RPMI7951 (cell line): ENCODE measurements around the gene SRSF7. TPM values are rescaled to one million over a fixed set of nuclear protein-coding genes. Genes with fewer than 3 reads are reported as not detected.
"Not testable (repeated sequence)": the region's sequence is repeated elsewhere in the genome, so short reads cannot be mapped to it uniquely, and the experiment has no call there.

Experiments
- DNase-seq: peaks from one replicate; pipeline ENCODE4 v3.0.0-alpha.2; 2012; ENCODE audit warnings: low read depth
- total RNA-seq: library from RNA; depleted of rRNA; stranded (reverse); fragments of >200 nt; shearing (Covaris generic); gene quantifications from 2 replicates; pipeline ENCODE4 v1.2.3, GENCODE V29; 2014; rRNA removed

The SRSF7 gene
- 219 and 249 TPM in 2 replicates for total RNA-seq

DNA sequence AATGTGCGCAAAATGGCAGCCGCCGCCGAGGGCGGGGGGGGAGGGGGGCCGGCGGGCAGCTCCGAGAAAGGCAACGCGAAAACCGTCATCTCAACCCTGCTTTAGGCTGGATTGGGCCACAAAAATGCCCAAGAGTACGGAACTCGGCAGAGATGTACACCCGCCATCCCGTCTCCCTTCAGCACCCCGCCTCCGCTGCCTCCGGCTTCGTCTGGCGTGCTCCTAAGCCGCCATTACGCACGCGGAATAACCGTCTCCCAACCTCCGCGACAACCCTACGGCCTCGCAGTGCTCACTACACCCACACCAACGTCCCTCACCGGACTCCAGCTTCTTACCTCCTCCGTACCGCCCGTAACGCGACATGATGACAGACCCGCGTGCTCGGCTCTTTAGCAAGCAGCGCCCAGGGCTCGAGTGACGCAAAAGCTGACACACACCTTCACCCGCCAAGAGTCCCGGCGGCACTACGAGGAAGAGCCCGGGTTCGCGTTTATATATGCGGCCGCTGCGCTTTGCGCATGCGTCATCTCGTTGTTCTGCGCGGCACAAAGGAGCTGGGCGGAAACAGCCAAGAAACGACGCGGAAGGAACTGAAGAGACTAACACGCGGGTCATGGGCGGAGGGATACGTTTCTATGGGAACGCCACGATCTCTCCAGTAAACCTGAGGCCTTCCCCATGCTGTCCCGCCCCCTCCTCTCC, at the start of gene SRSF7:
TSS of gene SRSF7 (minus strand) at position 471 of the 705 bp plus-strand sequence. CDS start at position 366, 105 bp downstream.
- DNase-seq, result peak; percentile 100

DNA sequence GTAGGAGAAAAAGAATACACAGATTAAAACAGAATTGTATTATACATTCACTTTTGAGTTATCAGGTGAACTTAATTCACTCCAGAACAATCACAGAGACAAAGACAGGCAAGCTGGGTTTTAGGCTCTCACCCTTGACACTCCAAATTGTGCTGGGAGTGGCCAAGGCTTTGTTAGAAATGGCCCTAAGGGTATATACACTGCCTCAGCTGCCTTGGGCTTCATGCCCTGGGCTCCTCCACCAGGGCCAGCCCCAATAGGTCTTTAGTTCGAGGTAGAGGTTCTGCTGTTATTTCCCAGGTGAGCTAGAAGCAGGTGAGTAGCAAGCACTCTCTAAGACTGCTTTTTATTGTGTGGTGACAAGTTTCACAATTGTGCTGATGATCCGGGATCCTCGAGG, 46.8 kb upstream of the SRSF7 start:
- DNase-seq, result no peak

DNA sequence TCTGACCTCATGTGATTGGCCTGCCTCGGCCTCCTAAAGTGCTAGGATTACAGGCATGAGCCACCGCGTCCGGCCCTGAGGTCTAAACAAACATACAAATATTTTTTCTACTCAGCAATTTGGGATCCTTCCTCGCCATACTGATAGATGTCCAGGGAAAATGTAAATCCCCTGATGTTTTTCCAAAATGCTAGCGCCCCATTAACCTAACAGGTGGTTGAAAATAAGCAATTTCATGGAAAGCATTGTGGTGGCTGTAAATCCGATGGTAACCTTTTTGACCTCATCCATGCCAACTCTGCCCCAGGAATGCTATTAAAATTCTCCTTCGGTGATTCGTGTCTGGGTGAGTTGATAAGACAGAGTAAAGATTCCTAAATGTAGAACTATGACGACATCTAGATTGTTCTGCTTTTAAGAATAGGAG, 46.1 kb upstream of the SRSF7 start:
- peak; percentile 20 for DNase-seq

DNA sequence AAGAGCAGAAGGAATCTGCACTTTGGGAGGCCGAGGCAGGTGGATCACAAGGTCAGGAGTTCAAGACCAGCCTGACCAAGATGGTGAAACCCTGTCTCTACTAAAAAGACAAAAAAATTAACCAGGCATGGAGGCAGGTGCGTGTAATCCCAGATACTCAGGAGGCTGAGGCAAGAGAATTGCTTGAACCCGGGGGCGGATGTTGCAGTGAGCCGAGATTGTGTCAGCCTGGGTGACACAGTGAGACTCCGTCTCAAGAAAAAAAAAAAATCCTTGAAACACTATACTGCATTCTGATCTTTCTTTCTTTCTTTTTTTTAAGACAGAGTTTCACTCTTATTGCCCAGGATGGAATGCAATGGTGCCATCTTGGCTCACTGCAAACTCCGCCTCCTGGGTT, 43.9 kb upstream of the SRSF7 start:
- DNase-seq, result not testable (repeated sequence)

DNA sequence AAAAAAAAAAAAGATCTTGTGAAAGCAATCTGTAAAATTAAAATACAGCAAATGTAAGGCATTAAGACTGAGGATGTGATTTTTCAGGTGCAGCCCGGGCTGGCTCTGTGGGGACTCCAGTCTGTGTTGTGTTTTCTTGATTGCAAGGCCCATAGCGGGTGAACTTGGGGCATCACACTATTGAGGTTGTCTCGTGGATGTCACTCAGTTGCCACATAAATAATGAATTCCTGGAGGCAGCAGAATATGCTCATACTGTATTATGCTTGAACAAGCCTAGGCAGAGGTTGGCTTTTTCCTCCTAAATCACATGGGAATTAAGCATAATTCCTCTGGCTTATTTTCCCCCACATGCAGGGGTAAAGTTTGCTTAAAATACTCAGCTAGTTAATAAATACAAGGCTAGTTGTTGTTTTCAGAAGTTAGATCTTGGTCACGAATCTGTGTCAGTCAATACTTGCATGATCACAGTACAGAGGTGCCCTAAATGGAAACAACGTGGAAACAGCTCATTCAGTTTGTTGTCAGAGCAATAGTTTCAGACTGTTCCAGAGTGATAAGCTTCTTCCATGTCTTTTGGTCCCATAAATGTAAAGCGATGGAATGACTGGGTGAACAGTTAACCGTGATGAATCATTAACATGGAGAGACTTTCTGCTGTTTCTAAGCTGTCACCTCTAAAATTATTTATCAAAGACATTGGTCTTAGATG, 43.2 kb upstream of the SRSF7 start:
- no peak for DNase-seq

DNA sequence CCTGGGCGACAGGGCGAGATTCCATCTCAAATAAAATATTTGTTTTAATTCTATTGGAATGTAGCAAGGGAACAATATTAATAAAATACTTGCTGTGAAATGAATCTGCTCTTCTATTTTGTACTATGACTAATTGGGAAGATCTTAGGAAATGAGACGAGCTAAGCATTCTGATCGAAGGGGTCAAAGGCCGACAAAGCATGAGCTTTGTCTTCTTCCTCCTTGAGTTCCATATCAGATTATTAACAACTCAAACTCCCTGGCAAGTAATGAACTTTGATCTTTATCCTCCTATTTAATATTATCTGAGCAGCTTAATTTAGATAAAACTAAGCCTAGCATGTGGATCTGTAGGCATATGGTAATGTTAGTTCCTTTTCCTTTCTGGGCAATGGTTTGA, 42.4 kb upstream of the SRSF7 start:
- no peak for DNase-seq

DNA sequence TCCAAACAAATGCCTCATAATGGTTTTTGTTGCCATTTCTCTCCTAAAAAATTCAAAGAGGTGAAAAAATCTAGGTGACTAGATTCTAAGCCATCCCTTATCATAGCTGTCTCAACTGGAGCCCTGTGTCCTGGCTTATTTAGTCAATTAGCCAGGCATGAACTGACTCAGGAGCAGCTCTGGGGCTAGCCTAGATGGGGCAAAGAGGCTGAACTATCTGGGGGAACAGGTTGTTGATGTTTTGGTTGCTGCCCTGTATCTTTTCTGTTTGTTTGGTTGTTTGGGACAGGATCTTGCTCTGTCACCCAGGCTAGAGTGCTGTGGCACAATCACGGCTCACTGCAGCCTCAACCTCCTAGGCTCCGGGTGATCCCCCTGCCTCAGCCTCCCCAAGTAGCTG, 41.6 kb upstream of the SRSF7 start:
- no peak for DNase-seq

DNA sequence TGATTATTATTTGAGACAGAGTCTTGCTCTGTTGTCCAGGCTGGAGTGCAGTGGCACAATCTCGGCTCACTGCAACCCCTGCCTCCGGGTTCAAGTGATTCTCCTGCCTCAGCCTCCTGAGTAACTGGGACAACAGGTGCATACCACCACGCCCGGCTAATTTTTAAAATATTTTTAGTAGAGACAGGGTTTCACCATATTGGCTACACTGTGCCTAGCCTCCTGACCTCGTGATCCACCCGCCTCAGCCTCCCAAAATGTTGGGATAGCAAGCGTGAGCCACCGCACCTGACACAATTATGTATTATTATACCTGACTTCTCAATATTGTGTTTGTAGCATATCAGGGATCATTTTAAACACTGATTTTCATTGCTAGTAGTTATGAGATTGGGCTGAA, 41.2 kb upstream of the SRSF7 start:
- not testable (repeated sequence) for DNase-seq

DNA sequence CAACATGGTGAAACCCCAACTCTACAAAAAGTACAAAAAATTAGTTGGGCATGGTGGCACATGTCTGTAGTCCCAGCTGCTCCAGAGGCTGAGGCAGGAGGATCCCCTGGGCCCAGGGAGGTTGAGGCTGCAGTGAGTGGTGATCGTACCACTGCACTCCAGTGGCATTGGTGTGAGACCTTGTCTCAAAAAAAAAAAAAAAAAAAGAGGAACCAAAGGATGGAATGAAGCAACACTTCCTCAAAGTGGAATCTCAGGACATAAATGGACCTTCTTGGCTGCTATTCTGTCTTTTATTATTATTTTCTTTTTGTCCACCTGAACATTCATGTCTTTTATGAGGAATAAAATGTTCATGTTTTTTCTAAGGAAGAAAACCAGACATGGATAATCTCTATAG, 40.6 kb upstream of the SRSF7 start:
- DNase-seq, result no peak

DNA sequence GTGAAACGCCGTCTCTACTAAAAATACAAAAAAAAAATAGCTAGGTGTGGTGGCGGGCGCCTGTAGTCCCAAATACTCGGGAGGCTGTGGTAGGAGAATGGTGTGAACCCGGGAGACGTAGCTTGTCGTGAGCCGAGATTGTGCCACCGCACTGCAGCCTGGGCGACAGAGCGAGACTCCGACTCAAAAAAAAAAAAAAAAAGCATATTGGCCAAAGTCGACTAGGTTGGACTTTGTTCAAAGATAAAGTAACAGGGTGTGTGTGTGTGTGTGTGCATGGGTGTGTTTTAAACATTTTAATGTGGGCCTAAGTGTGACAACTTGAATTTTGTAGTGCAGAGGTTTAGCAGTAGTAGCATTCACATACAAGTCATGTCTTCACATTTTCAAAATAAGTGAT, 38.5 kb upstream of the SRSF7 start:
- no peak for DNase-seq

DNA sequence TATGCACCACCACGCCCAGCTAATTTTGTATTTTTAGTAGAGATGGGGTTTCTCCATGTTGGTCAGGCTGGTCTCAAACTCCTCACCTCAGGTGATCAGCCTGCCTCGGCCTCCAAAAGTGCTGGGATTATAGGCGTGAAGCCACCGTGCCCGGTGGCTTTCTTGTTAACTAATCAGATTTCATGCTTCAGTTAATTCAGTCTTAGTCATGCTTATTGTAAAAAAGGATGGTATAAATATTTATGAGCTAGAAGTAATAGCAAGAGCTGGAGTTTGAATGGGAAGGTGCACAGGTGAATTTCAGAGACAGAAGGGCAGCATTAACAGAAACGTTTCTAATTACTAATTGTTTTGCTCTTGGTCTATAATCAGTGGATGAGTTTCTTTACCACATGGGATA, 37.1 kb upstream of the SRSF7 start:
- no peak for DNase-seq

DNA sequence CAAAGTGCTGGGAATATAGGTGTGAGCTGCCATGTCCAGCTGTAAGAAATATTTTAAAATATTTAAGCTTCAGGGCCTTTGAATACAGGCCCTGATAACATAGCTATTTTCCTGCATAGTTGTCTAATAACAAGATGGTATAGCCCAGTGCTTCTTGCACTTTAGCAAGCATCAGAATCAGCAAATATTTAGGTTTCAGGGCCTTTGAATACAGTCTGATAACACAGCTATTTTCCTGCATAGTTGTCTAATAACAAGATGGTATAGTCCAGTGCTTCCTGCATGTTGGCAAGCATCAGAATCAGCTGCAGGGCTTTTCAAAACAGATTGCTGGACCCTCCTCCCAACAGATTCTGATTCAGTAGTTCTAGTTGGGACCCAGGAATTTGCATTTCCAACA, 32.4 kb upstream of the SRSF7 start:
- DNase-seq, result no peak

DNA sequence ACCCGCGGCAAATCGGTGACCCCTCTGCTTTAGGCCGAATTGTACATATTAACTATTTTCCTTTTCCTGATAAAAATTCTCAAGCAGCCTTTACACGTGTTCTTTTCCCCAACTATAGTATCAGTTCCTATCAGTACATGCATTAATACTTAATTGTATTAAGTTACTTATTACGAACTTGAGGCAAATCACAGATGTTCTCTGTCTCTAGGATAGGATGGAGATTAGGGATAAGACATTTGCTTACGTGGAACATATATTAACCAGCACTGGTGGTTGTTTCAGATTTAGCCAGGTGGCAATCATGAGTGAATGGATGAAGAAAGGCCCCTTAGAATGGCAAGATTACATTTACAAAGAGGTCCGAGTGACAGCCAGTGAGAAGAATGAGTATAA, 27.5 kb upstream of the SRSF7 start:
- no peak for DNase-seq

DNA sequence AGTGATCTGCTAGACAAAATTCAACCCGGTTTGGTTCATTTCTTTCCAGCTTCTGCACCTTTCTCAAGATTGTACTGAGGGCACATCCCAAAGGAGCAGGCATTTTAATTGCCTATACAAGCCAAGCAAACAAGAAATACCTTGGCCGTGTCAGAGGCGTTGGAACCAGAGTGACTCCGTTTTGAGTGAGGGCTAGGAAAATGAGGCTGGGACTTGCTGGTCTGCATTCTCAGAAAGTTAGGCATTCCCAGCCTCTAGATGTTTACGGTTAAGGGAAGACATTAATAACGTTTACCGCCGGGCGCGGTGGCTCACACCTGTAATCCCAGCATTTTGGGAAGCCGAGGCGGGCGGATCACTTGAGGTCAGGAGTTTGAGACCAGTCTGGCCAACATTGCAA, 25.4 kb upstream of the SRSF7 start:
- DNase-seq, result no peak

DNA sequence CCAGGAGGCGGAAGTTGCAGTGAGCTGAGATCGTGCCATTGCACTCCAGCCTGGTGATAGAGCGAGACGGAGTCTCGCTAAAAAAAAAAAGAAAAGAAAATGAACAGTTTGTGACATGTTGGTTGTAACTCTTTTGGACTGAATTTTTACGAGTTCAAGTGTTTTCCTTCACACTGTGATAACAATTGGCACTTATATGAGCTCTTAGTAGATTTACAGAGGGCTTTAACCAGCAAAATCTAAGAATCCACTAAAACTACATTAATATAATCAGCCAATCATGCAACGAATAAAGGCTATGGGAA, 24.7 kb upstream of the SRSF7 start:
- no peak for DNase-seq

DNA sequence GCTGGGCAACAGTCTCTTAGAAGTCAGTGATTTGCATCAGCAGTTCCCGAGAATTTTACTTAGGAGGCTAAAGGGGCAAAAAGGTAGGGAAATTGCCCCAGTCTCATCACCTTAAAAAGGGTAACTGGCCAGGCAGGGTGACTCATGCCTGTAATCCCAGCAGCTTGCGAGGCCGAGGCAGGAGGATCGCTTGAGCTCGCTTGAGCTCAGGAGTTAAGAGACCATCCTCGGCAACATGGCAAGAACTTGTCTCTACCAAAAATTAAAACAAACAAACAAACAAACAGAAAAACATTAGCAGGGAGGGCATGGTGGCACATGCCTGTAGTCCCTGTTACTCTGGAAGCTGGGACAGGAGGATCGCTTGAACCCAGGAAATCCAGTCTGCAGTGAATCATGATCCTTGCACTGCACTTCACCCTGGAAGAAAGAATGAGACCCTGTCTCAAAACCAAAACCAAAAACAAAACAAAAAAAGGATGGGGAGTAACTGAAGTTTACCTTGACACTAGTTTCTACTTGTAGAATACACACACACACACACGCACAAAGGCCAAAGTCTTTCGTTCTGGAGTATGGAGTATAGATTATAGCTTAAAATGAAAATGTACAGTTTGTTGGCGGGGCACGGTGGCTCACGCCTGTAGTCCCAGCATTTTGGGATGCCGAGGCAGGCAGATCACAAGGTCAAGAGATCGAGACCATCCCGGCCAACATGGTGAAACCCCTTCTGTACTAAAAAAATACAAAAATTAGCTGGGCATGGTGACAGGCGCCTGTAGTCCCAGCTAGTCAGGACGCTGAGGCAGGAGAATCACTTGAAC, 24.1 kb upstream of the SRSF7 start:
- no peak for DNase-seq

DNA sequence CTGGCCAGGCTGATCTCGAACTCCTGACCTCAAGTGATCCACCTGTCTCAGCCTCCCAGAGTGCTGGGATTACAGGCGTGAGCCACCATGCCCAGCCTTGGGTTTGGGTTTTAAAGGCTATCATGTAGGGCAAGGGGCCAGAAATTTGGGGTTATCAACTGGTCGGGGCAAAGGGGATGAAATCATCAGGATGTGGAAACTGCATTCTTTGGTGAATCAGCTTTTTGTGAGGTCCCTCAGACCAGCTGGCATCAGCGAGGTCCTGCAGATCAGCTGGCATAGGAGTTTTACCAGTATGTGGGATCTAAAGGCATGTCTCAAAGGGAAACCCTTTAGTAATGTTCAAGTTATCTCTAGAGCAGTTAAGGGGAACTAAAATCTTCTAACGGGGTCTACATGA, 20.5 kb upstream of the SRSF7 start:
- peak; percentile 78 for DNase-seq

DNA sequence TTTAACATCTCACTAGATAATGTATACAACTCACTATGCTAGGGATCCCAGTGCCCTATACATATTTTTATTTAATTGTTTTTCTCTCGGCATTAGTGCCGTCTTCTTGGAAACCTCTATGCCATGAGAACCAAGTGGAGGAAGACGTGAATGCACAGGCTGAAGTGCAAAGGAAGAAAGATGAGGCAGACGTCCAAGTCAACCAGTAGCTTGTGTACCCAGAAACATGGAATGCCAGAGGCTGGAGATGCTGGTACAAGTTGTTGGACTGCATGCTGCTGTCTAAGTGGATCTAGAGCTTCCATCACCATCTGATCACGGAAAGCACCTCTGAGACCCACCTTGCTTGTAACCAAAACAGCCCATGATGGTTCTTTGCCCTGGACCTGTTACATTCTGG, 14.4 kb upstream of the SRSF7 start:
- no peak for DNase-seq

DNA sequence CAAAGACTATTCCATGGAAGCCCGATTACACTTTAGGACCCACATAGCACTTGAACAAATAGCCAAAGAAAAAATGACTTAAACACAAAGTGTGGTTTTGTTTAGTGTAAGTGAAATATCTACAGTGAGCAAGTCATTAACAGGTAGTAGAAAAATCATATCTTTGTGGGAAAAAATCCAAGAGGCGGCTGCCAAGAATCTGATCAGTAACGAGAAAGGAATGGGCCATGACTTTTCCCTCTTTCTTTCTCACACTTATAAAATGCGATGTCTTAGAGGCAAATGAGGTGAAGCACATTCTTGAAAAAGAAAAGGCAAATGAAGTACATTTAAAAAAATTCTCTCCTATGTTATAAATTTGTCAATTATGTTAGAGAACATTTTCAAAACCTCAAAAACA, 14.0 kb upstream of the SRSF7 start:
- DNase-seq, result no peak

DNA sequence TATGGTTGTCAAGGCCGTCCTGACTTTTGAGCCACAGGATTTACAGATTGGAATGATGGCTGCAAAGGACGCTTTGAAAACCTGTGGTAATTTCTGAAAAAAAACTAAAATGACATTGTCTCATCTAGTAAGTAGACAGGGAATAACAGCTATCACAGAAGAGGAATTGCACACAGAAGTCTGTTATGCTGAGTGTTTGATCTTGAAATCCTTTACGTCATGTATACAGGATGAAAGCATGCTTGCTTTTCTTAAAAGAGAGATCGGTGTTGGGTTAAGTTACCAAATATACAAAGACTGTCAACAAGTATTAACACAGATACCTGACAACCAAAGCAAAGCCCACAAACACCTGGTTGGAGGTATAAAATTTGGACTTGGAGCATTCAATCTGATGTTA, 12.6 kb upstream of the SRSF7 start:
- no peak for DNase-seq

DNA sequence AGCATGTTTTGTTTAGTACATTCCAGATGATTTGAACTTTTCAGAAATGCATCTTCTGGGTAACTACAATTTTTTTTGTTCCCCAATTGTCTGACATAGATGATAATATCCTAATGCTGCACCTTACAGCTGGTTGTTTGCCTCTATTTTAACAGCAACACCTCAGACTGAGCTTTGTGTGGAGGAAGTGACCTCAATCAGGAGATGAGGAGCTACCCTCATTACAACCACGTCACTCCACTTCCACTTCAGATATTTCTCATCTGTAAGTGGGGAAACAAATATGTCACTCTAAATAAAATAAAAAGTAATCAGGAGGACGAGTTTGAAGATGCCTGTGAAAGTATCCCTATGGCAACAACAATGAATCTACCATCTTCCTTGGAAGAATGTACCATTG, 12.1 kb upstream of the SRSF7 start:
- no peak for DNase-seq

DNA sequence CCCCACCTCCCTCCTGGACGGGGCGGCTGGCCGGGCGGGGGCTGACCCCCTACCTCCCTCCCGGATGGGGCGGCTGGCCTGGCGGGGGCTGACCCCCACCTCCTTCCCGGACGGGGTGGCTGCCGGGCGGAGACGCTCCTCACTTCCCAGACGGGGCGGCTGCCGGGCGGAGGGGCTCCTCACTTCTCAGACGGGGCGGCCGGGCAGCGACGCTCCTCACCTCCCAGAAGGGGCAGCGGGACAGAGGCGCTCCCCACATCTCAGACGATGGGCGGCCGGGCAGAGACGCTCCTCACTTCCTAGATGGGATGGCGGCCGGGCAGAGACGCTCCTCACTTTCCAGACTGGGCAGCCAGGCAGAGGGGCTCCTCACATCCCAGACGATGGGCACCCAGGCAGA, 4.7 kb upstream of the SRSF7 start:
- DNase-seq, result not testable (repeated sequence)

DNA sequence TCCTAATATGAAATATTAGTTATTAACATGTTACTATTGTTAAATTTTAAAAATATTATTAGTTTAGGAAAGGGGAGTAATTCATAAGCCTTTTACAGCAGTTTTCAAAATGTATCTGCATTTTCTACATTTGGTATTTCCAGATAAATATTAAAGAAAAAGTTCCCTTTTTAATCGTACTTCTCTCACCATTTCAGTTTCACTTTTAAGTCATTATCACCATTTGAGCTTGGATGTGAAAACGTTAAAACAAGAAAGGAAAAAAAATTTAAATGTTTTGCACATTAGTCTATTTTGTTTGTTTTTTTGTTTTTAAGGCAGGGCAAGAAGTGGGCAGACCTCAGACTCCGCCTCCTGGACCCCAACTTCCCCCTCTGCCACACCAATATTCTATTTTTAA, 3.3 kb upstream of the SRSF7 start:
- no peak for DNase-seq
